HAP-1 (cell line): Measurements from ENCODE around the gene ADAMTS12.

Source experiments
- DNase-seq, 2 experiments: peaks; one replicate each; pipeline ENCODE4 v3.0.0-alpha.2; 2016 to 2020; ENCODE audit warnings: low spot score in 2 of 2
- H3K27me3 ChIP-seq: fragments of 250-450 bp; sonication (Bioruptor Pico); 2 replicates; pipeline ENCODE4 v1.5.1; 2020; ENCODE audit warnings: low read depth, mild to moderate bottlenecking, moderate library complexity
- H3K36me3 ChIP-seq: fragments of 250-450 bp; sonication (Bioruptor Pico); replicated peaks from 2 replicates; pipeline ENCODE4 v1.5.1; 2020; ENCODE audit warnings: mild to moderate bottlenecking
- H3K4me1 ChIP-seq: fragments of 250-450 bp; sonication (Bioruptor Pico); 2 replicates; pipeline ENCODE4 v1.5.1; 2020; ENCODE audit warnings: mild to moderate bottlenecking
- H3K4me3 ChIP-seq: fragments of 250-450 bp; sonication (Bioruptor Pico); 2 replicates; pipeline ENCODE4 v1.5.1; 2020; ENCODE audit warnings: mild to moderate bottlenecking, moderate library complexity
- H3K9me3 ChIP-seq: fragments of 250-450 bp; sonication (Bioruptor Pico); 2 replicates; pipeline ENCODE4 v1.5.1; 2020; ENCODE audit warnings: mild to moderate bottlenecking, moderate library complexity
- in situ Hi-C: fragments of 300-500 bp; cut with MboI; formaldehyde crosslinking; loops from 3 replicates; pipeline ENCODE4 v1.14.3; 2020; ENCODE audit warnings: low sequenced_read_pairs, inconsistent platforms, mixed read lengths

ADAMTS12 gene

DNA sequence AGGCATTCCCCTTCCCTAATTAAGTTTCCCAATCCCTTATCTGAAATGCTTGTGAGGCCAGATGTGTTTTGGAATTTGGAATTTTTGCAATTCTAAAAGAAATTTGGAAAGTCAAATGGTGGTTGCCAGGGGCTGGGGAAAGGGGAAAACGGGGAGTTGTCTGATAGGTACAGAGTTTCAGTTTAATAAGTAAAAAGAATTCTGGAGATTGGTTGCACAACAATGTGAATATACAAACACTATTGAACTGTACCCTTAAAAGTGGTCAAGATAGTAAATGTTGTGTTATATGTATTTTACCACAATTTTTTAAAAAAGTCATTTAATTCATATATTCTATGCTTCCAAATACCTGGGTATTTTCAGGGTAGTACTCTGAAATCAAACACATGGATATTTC is 154.5 kb downstream of the ADAMTS12 start:
- Histone ChIP-seq H3K4me1 (no peaks in the 10 kb centered on the region), H3K27me3 (no peaks in the 10 kb centered on the region), H3K36me3 (no peaks in the 10 kb centered on the region), H3K9me3 (no peaks in the 10 kb centered on the region), H3K4me3 (no peak overlapping the region)
- DNase-seq = no peak
- in situ Hi-C loops = no loop called here

DNA sequence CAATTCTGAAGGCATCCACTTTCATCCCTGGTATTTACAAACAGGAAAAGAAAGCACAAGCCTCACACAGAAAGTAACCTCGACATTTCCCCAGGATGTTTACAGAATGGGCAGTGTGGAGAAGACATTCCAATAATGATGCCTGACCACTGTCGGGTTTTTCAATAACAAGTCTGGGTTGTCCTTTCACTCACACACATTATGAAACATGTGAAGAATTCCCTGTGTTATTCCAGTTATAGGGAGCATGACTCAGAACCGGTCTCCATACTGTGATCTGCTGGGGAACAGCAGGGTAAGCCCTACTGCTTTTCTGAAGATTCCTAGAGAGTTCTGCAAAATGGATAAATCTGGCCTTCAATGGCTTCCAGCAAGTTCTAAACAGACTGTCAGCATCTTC is 155.3 kb downstream of the ADAMTS12 start:
- H3K36me3 ChIP-seq = no peaks in the 10 kb centered on the region
- no peaks in the 10 kb centered on the region for H3K27me3 ChIP-seq
- no peak overlapping the region for H3K4me3 ChIP-seq
- H3K9me3 ChIP-seq = no peaks in the 10 kb centered on the region
- no peak for DNase-seq
- H3K4me1 ChIP-seq = no peaks in the 10 kb centered on the region
- in situ Hi-C loops = no loop called here

DNA sequence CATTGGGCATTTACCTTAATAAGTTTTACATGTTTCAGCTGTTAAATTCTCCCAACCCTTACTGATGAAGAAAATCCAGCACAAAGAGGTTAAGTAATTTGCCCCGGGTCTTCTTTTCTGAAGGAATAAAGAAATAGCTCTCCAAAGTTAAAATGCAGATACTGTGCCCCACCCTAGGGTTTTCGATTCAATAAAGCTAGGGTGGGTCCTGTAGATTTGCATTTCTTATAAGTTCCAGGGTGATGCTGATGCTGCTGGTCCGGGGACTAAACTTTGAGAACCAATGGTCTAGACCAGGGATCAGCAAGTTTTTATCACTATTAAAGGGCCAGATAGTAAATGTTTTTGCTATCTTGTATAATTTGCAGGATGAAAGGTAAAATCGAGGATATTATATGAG is 156.7 kb downstream of the ADAMTS12 start:
- Histone ChIP-seq H3K9me3 (no peaks in the 10 kb centered on the region), H3K4me1 (no peaks in the 10 kb centered on the region), H3K4me3 (no peak overlapping the region), H3K36me3 (no peaks in the 10 kb centered on the region), H3K27me3 (no peaks in the 10 kb centered on the region)
- in situ Hi-C loops = no loop called here
- no peak for DNase-seq

DNA sequence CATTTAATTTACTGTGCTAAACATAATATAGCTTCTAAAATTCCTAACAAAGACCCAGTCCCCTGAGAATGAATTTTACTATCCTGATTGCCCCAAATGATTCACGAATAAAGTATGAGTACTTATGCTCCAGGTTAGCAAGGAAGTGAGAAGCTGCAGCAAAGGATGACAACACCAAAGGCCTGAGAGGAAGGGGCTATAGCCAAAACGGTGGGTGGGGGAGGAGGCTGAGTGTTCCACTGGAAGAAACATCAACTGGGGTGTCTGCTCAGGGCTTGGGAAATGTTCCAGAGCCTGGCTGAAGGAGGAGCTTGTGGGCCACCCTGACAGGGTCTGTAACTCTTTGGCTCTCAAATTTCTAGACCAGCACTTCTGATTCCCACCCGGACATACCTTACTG is 157.3 kb downstream of the ADAMTS12 start:
- H3K4me3 ChIP-seq = no peak overlapping the region
- H3K4me1 ChIP-seq = no peaks in the 10 kb centered on the region
- in situ Hi-C loops = no loop called here
- no peaks in the 10 kb centered on the region for H3K9me3 ChIP-seq
- H3K36me3 ChIP-seq = no peaks in the 10 kb centered on the region
- no peaks in the 10 kb centered on the region for H3K27me3 ChIP-seq
- DNase-seq = no peak

DNA sequence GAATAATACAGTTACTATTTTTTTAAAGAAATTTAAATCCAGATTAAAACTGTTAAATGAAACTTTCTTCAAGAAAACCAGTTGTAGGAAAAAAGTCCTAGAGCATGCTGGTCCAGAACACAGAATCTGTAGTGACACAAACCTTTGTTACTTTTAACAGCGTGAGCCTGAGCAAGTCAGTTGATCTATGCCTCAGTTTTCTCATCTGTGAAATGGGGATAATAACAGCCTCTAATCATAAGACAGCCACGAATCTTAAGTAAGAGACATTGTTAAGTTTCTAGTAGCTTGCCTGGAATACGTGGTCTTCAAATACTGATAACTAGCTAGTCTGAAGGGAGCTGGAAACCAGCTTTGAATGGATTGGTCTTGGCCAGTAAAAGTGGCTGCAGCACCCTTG is 158.6 kb downstream of the ADAMTS12 start:
- DNase-seq = no peak
- H3K4me3 ChIP-seq = no peak overlapping the region
- H3K36me3 ChIP-seq = no peaks in the 10 kb centered on the region
- H3K27me3 ChIP-seq = no peaks in the 10 kb centered on the region
- no peaks in the 10 kb centered on the region for H3K9me3 ChIP-seq
- no peaks in the 10 kb centered on the region for H3K4me1 ChIP-seq
- in situ Hi-C loops = no loop called here

DNA sequence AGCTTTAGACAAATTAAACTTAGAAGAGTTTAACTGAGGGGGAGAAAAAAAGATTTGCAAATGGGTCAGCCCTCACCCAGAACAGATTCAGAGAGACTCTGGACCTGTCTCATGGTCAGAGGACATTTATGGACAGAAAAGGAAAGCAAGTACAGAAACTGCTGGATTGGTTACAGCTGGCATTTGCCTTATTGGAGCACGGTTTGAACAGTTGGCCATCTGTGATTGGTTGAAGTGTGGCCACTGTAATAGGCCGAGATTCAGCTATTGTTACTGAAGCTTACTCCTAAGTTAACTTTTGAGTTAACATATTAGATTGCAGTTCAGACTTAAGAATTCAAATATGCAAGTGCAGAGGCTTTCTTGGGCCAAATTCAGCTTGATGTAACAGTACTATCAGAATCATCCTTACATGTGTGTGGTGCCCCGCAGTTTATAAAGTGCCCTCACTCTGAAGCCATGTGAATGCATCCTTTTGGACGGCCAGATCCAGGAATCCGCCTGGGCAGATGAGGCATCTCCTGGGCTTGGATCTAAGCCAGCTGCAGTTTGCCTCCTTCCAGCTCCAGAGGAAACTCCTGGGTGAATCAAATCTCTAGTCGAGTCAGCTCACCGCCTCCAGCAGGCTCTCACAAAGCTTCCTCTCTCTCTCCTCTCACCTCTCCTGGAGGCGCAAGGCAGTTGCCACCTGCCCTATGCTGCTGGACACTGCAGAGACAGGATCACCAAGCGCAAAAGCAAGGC is 165.2 kb downstream of the ADAMTS12 start:
- no peaks in the 10 kb centered on the region for H3K9me3 ChIP-seq
- DNase-seq = no peak
- H3K36me3 ChIP-seq = no peaks in the 10 kb centered on the region
- no peaks in the 10 kb centered on the region for H3K27me3 ChIP-seq
- in situ Hi-C loops = no loop called here
- H3K4me3 ChIP-seq = no peak overlapping the region
- H3K4me1 ChIP-seq = no peaks in the 10 kb centered on the region

DNA sequence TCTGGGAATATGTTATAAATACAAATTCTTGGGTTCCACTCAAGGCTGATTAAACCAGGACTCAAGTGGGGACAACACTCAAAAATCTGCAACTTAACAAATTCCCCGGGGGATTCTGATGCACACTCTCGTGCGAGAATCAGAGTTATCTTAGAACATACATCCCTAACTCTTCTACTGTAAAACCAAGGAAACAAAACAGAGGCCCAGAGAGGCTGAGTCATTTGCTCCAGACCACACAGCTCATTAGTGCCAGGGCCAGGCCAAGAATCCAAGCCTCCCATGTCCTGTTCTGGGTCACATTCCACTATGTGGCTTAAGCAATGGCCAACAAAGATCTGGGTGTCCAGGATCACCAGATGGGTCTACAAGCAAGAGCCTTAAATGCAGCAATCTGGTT is 166.0 kb downstream of the ADAMTS12 start:
- in situ Hi-C loops = no loop called here
- Histone ChIP-seq H3K4me1 (no peaks in the 10 kb centered on the region), H3K27me3 (no peaks in the 10 kb centered on the region)

DNA sequence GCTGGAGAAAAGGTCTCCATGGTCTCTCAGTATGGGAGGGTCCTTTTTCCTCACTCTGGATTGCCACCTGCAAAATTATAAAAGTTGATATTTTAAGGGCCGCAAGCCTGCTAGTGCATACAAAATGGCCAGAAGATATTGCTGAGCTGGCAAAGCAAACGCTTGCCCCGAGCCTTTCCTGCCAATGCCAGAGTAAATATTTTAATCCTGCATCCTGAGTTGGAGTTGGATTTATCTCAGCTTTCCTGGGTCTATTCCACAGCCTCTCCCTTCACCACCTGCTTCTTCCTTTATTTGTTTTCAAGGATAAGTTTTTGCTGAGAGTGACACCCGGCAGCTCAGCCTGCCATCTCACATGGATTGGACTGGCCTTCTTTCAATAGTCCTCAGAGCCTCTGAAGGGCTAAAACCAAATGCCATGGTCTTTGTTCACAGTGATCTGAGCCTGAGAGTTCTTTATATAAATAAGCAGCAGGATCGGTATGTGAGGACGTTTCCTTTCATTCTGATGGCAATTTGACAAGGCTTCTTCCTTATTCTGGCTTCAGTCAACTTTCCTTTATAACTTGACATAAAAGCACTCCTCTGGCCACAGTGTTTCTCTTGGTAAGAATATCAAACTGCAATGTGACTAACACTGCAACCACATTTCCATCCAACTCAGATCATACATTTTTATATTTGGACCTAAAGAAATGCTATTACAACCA is 170.1 kb downstream of the ADAMTS12 start:
- in situ Hi-C loops = no loop called here
- no peak overlapping the region for H3K4me3 ChIP-seq
- no peak for DNase-seq
- H3K27me3 ChIP-seq = no peaks in the 10 kb centered on the region
- no peaks in the 10 kb centered on the region for H3K36me3 ChIP-seq
- no peaks in the 10 kb centered on the region for H3K4me1 ChIP-seq
- no peaks in the 10 kb centered on the region for H3K9me3 ChIP-seq

More for the DNA sequence above, 166.0 kb downstream of the ADAMTS12 start:
- Histone ChIP-seq H3K36me3 (no peaks in the 10 kb centered on the region), H3K9me3 (no peaks in the 10 kb centered on the region), H3K4me3 (no peak overlapping the region)
- no peak for DNase-seq

DNA sequence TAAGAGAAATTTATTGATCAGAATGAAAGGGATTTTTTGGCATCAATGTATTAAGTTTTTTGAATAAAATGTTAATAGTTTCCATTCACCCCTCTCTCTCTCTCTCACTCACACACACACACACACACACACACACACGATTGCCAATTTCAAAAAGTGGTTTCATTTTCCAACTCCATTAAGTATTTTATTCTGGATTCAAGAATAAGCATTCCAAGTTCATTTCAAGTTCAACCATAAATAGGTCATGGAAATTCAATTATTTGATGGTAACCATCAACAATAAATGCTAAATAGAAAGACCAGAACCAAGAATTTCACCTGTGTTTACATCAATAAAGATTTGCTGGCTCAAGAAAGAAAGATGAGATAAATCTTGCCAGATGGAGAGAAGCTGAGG is 171.6 kb downstream of the ADAMTS12 start:
- Histone ChIP-seq H3K4me3 (no peak overlapping the region), H3K9me3 (no peaks in the 10 kb centered on the region), H3K4me1 (no peaks in the 10 kb centered on the region; the same call in 1 of the 2 replicates), H3K36me3 (no peaks in the 10 kb centered on the region), H3K27me3 (no peaks in the 10 kb centered on the region)
- DNase-seq = no peak
- in situ Hi-C loops = no loop called here

DNA sequence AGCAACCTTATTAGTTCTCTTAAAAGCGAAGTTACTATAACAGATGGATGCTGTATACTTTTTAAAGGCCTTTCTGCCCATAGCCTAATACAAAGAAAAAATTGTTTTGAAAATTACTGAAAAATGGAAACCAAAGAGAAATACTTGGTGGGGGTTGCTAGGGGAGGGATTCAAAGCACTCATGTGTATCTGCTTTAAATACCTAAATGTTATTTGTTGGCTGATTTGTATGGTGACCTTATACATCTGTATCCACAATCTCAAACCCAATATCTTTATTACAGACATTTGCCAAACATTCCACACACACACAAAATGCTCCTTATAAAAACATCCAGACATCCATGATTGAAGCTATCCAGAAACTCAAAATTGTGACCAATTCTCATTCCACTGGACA is 172.0 kb downstream of the ADAMTS12 start:
- Histone ChIP-seq H3K4me3 (no peak overlapping the region), H3K36me3 (no peaks in the 10 kb centered on the region), H3K27me3 (no peaks in the 10 kb centered on the region), H3K9me3 (no peaks in the 10 kb centered on the region), H3K4me1 (no peaks in the 10 kb centered on the region; the same call in 1 of the 2 replicates)
- in situ Hi-C loops = no loop called here
- DNase-seq = no peak

DNA sequence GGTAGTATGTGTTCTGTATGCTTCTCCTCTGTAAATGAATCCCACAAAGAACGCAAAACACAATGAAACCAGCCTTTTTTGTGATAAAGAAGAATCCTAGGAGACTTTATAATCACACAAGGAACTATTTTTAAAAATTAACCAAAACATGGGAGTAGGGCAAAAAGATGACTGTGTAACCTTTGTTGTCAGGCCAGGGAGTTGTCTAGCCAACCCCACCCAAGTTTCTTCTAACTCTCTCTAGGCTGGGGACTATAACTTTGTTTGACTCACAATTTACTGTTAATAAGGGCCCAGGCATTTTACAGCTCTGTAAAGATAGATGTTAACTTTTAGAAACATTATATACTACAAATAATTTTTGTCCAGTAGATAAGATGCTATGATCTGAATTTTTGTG is 176.1 kb downstream of the ADAMTS12 start:
- H3K4me3 ChIP-seq = no peak overlapping the region
- no peaks in the 10 kb centered on the region for H3K9me3 ChIP-seq
- DNase-seq = no peak
- H3K27me3 ChIP-seq = no peaks in the 10 kb centered on the region
- H3K4me1 ChIP-seq = no peaks in the 10 kb centered on the region; the same call in 1 of the 2 replicates
- no peaks in the 10 kb centered on the region for H3K36me3 ChIP-seq
- in situ Hi-C loops = no loop called here

DNA sequence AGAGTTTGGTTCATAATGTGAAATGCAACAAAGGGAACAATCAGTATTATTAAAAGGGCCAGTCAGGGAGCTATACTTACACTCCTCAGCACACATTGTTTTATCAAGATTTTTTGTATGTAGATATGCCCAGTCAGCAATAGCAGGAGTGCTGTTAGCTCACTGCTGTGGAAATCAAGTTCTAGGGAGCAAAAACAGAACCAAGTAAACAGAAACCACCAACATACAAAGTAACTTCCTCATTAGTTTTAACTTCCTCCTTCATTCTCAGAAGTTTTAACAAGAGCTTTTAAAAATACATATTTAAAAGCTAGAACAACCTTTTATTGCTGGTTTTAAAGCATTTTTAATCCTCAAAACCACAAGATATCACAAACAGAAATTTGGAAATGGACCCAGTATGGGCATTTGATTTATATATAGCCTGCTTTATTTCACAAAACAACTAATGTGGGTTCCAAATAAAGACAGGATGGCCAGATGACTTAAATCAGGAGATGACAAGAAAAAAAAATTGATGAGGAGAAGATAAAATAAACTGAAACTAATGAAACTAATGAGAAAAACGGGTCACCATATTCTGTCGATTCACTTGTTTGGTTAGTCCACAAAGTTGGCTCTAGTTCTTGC is 178.5 kb downstream of the ADAMTS12 start:
- Histone ChIP-seq H3K4me1 (no peaks in the 10 kb centered on the region; the same call in 1 of the 2 replicates), H3K27me3 (no peaks in the 10 kb centered on the region), H3K4me3 (no peak overlapping the region), H3K9me3 (no peaks in the 10 kb centered on the region), H3K36me3 (no peaks in the 10 kb centered on the region)
- in situ Hi-C loops = no loop called here
- DNase-seq = no peak

DNA sequence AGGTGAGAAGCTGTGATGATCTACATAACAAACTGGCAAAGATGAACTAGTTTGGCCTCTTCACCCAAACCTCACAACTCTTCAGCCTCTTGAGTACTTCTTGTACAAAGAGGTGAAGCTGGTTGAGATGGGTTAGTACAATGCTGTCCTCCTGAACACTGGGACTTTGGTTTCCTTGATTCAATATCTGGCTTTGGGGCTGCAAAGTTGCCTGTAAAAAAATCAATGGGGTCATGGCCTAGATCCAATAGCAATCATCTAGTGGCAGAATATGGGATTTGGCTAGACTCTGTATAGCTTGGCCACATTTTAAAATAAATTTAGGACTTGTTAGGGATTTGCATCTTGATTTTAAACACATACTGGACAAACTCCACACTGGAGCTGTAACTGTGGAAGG is 179.1 kb downstream of the ADAMTS12 start:
- H3K4me3 ChIP-seq = no peak overlapping the region
- no peaks in the 10 kb centered on the region for H3K27me3 ChIP-seq
- no peaks in the 10 kb centered on the region for H3K9me3 ChIP-seq
- no peaks in the 10 kb centered on the region for H3K36me3 ChIP-seq
- in situ Hi-C loops = no loop called here
- no peak for DNase-seq
- H3K4me1 ChIP-seq = no peaks in the 10 kb centered on the region; the same call in 1 of the 2 replicates

DNA sequence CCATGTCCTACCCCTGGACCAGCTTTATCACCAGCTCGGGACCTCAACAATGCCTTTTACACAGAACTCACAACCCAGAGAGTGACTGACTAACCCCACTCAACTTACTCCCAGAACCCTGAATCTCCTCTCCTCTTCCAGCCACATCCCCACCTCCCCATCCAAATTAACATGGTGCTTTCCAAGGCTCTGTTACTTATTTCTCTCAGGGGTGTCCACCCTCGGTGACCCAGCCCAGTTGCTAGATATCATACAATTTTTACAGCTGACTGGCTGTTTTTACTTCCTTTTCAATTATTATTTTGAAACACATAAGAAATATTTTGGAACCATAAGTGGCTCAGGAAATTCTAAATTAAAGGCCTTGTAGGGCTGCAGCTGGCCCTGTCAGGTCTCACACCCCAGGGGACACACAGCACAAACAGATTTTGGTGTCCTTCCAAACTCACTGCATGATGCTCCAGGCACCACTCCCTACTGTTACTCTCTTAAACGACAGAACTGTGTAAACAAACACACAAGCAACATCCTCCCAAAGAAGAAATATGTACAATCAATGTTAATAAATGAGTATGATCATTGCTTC is 180.6 kb downstream of the ADAMTS12 start:
- H3K4me3 ChIP-seq = no peak overlapping the region
- in situ Hi-C loops = no loop called here
- no peaks in the 10 kb centered on the region; the same call in 1 of the 2 replicates for H3K4me1 ChIP-seq
- H3K27me3 ChIP-seq = no peaks in the 10 kb centered on the region
- H3K9me3 ChIP-seq = no peaks in the 10 kb centered on the region
- no peak for DNase-seq
- H3K36me3 ChIP-seq = no peaks in the 10 kb centered on the region
